ENCODE data around the gene FNDC3A.

FNDC3A gene, protein sequence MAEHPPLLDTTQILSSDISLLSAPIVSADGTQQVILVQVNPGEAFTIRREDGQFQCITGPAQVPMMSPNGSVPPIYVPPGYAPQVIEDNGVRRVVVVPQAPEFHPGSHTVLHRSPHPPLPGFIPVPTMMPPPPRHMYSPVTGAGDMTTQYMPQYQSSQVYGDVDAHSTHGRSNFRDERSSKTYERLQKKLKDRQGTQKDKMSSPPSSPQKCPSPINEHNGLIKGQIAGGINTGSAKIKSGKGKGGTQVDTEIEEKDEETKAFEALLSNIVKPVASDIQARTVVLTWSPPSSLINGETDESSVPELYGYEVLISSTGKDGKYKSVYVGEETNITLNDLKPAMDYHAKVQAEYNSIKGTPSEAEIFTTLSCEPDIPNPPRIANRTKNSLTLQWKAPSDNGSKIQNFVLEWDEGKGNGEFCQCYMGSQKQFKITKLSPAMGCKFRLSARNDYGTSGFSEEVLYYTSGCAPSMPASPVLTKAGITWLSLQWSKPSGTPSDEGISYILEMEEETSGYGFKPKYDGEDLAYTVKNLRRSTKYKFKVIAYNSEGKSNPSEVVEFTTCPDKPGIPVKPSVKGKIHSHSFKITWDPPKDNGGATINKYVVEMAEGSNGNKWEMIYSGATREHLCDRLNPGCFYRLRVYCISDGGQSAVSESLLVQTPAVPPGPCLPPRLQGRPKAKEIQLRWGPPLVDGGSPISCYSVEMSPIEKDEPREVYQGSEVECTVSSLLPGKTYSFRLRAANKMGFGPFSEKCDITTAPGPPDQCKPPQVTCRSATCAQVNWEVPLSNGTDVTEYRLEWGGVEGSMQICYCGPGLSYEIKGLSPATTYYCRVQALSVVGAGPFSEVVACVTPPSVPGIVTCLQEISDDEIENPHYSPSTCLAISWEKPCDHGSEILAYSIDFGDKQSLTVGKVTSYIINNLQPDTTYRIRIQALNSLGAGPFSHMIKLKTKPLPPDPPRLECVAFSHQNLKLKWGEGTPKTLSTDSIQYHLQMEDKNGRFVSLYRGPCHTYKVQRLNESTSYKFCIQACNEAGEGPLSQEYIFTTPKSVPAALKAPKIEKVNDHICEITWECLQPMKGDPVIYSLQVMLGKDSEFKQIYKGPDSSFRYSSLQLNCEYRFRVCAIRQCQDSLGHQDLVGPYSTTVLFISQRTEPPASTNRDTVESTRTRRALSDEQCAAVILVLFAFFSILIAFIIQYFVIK

DNA sequence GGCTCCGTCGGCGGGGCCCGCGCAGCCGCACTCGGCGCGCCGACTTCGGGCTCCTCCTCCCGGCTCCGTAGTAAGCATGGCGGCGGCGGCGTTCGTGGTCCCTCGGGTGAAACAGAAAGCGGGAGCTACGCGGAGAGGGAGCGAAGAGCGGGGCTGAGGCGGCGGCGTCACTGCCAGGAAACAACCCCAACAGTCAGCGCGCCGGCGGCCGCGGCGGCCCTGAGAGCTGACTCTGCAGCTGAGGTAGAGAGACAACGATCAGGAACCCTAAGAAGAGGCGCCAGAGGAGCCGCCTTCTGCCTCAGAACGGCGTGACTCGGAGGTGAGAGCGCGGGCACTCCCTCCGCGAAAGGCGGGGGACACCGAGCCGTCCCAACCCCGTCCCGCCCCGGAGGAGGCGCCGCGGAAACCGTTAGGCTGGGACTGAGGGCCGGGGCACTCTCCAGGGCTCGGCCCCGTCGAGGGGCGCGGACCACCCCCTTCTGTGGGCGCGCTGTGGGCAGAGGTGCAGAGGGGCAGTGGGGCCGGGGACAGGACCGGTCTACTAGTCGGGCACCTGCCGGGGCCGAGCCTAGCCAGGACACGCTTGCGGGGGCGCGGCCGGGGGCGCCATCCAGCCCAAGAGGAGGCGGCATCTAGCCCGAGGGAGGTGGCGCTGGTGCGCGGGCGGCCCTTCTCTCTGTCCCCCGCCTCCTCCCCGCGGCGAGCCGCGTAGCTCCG lies at the start of gene FNDC3A:
Gene FNDC3A (plus strand): TSS at position 57 of the 720 bp plus-strand sequence. CDS start 30,279 bp downstream, outside the sequence.
- peak; percentile 53 for DNase-seq (ENCODE audit: insufficient read length, low spot score)
- FAIRE-seq, result no peak

- FAIRE-seq, result no peak
These were observed 46.8 kb upstream of the FNDC3A start for GRCh38 chr13:48928757-48929430.

GRCh38 chr13:48930918-48931317 lies 44.8 kb upstream of the FNDC3A start:
- no peak for FAIRE-seq

More at GRCh38 chr13:48928757-48929430, 46.8 kb upstream of the FNDC3A start:
- DNase-seq (ENCODE audit: insufficient read length, low spot score), result no peak

DNA sequence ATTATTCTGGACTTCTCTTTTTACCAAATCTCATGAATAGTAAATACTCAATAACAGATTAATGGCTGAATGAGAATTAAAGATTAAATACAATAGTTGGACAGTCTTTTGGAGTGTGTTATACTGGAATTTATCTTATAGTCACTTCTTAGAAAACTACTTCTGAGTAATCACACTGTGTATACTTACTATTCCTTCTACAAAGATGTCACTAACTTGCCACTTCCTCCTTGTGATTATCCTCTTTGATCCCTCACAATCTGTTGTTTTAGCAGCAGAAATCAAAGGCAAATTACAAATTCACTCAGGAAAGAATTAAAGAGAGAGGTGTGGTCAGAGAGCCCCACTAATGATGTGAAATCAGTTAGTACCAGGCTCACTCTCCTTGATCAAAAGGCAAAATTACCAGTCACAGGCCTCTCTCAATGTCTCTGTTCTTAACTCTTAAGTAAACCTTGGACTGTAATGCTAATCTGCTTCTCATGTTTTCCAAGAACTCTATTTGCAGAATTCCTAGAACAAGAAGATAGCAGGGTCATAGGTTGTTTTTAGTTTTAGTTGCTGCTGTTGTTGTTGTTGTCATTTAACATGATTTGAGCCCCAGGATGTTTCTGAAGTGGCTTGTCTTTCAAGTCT lies 37.3 kb upstream of the FNDC3A start:
- FAIRE-seq, result no peak
- DNase-seq (ENCODE audit: insufficient read length, low spot score), result no peak

More at GRCh38 chr13:48930918-48931317, 44.8 kb upstream of the FNDC3A start:
- DNase-seq (ENCODE audit: insufficient read length, low spot score), result no peak

DNA sequence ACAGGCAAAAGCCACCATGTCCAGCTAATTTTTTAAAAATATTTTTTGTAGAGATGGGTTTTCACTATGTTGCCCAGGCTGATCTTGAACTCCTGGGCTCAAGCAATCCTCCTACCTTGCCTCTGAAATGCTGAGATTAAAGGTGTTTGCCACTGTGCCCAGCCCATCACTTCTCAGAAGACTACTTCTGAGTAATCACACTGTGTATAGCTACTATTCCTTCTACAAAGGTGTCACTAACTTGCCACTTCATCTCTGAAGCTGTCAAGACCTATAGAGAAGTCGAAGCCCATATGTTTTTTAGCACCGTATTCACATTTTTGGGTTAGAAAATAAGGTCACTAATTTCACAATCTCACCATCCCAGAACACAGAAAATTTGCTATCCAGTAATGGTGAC lies 36.0 kb upstream of the FNDC3A start:
- FAIRE-seq (no peak), DNase-seq (ENCODE audit: insufficient read length, low spot score) (no peak)

- DNase-seq (ENCODE audit: insufficient read length, low spot score), result peak; percentile 2
- no peak for FAIRE-seq
These were observed 33.6 kb upstream of the FNDC3A start for GRCh38 chr13:48942131-48942530.

DNA sequence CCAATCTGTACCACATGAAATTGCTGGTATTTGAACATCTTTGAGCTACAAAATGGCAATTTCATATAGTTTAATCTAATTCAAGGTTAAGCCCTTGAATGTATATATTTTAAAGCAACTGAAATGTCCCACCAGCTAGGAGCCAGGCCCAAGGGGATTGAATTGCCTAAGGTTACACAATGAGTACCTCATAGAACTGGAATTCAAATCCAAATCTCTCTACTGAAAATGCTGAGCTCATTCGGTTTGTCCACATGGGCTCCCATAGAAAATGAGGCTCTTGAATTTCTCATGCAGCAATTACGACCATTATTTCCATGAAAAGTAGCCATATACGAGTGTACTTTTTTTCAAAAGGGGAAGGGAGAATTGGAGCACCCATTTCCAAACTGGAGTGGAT lies 31.5 kb upstream of the FNDC3A start:
- DNase-seq (ENCODE audit: insufficient read length, low spot score) (no peak), FAIRE-seq (no peak)

GRCh38 chr13:48945626-48946025 lies 30.1 kb upstream of the FNDC3A start:
- FAIRE-seq (no peak), DNase-seq (ENCODE audit: insufficient read length, low spot score) (no peak)

GRCh38 chr13:48946163-48946562 lies 29.5 kb upstream of the FNDC3A start:
- no peak for DNase-seq (ENCODE audit: insufficient read length, low spot score)
- no peak for FAIRE-seq

DNA sequence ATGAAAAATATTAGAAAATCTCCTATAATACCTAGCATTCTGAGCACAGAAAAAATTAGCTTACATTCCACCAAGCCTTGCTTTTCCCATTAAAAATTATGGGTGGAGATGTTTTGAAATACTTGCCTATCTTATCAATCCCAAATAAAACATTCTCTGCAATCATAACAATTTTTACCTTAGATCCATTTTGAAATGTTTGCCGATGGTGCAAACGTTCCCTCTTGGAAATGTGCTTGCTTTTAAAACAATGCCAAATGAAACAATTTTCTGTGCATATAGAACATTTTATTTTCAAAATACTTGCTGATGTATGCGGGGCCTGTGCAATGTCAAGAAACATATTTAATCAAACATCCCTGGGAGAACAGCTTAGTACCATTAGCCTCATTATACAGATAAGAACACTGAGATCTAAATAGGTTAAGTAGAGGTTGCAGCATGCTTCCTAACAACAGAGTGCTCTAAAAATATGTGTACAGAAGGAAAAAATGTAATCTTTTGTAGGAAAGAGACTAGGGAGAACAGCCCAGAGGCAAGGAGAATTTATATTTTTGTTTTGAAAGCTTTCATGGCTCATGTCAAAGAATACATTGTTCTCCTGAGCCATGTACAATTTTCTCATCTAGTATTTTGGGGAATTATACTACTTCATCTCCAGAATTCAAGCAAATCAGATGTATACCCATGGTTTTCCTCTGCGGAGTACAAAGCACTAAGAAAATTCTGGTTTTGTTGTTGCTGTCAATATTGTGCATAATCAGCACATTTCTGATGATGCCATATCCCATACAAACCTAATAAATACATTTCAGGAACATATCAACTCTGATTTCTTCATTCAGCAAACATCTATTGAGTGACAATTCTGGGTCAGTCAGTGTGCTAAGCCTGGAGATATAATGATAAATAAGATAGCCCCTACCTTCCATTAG lies 25.9 kb upstream of the FNDC3A start:
- DNase-seq (ENCODE audit: insufficient read length, low spot score), result no peak
- no peak for FAIRE-seq

GRCh38 chr13:48950501-48950875 lies 25.2 kb upstream of the FNDC3A start:
- no peak for FAIRE-seq
- no peak for DNase-seq (ENCODE audit: insufficient read length, low spot score)

GRCh38 chr13:48954081-48954480 lies 21.6 kb upstream of the FNDC3A start:
- DNase-seq (ENCODE audit: insufficient read length, low spot score) (peak; percentile 20), FAIRE-seq (no peak)

DNA sequence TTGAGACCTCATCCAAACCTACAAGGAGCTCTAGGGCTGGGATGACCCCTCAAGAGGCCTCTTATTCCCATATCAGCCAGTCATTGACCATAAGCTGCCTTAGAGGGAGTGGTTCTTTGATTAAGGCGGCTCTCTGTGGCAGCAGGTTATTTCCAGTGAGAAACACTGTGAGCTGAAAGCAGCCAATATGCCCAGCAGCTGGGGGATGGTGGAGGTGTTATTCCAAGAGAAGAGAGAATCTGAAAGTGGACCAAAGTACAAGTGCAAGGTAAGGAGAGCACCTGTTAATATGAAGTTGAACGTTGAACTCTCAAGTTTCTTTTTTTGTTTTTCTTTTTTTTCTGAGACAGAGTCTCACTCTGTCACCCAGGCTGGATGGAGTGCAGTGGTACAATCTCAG lies 20.2 kb upstream of the FNDC3A start:
- DNase-seq (ENCODE audit: insufficient read length, low spot score), result no peak
- FAIRE-seq, result no peak

DNA sequence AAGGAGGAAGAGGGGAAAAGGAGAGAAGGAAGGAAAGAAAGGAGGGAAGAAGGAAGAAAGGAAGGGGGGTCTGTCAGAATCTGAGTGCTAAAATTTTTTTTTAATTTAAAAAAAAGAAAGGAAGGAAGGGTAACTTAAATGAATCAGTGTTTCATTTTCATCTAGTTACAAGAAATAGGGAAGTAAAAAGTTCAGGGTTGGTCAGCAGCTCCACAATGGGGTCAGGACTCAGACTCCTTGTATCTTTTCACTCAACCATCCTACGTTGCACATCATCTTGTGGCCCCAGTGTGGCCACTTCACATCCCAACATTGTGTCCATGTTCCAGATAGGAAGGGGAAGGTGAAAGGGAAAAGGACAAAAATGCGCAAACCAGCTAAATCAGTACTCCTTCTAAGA lies 14.3 kb upstream of the FNDC3A start:
- DNase-seq (ENCODE audit: insufficient read length, low spot score) (no peak), FAIRE-seq (no peak)

GRCh38 chr13:48962281-48962680 lies 13.4 kb upstream of the FNDC3A start:
- no peak for FAIRE-seq

DNA sequence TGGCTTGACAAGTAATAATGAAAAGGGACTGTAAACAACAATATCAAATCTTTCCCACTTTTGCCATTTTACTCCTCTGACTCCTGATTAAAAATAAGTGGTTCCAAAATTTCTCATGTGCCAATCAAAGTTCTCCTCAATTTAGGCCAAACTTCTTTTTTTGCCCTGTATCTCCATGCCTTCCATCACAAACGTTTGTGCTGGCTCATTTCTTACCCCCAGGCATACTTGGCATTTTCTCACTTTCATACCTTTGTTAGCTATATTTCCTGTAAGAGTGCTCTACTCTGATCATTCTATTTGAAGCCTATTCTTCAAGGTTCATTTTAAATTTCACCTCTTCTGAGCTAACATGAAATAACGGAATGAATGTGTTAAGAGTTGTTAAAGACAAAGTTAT lies 10.0 kb upstream of the FNDC3A start:
- FAIRE-seq (no peak), DNase-seq (ENCODE audit: insufficient read length, low spot score) (no peak)

More at GRCh38 chr13:48962281-48962680, 13.4 kb upstream of the FNDC3A start:
- no peak for DNase-seq (ENCODE audit: insufficient read length, low spot score)

DNA sequence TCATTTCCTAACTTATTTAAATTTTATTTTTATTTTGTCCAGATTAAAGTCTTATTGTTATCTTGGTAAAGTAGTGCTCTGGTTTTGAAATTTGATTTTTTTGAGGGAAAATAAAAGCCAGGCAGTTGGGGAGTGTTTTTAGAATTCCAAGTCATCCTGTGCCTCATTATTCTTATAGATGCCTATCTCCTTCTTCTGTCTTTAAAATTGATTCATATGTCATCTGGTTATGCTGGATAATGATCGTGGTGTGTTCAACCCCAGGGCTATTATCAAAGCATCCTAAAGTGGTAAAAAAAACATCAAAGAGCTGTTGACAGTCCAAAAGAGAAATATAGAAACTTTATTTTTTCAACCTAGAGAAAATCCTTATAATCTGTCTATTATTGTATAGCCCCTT lies 6.0 kb upstream of the FNDC3A start:
- DNase-seq (ENCODE audit: insufficient read length, low spot score) (no peak), FAIRE-seq (no peak)

GRCh38 chr13:48973845-48974431 lies 1.8 kb upstream of the FNDC3A start:
- FAIRE-seq, result no peak

More at GRCh38 chr13:48973845-48974431, 1.8 kb upstream of the FNDC3A start:
- no peak for DNase-seq (ENCODE audit: insufficient read length, low spot score)
